ENCODE measurements around the gene PIGQ.

DNA sequence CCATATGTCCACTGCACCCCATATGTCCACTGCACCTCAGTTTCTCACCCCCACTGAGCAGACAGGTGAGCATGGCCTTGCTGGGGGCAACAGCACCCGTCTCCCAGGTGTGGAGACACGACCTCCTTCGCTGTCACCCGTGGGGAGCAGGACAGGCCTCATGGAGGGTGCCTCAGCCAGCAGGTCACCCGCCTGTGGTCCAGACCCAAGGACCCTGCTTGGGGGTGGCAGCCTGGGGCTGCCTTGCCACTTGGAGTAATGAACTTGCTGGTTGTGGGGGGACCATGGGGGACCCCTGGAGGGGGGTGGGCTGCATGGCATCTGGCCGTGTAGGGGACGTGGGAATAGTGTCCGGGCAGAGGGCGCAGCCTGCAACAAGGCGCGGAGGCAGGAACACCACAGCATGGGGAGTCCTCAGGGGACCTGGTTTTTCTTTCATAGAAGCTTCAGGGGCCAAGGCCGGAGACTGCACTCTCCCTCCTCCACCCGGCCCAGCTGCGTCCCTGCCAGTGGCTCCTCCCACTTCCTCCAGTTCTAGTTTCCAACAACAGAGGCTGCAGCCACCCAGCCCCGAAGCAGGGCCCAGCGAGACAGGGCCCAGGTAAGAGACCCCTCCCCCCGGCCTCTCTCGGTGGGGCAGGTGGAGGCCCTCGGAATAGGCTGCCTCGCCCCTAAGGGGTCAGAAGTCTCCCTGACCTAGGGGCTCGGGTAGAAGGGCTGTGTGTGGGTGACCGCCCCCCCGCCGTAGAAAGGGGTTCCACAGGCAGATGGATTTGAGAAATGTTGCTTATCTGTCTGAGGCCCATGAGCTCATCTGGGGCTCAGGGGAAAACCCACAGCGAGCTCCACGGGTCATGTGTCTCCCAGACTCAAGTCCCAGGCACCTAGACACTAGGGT is 3.0 kb upstream of the PIGQ start, which contains the start of gene NHLRC4:
- TF ChIP-seq, protein P1, sequence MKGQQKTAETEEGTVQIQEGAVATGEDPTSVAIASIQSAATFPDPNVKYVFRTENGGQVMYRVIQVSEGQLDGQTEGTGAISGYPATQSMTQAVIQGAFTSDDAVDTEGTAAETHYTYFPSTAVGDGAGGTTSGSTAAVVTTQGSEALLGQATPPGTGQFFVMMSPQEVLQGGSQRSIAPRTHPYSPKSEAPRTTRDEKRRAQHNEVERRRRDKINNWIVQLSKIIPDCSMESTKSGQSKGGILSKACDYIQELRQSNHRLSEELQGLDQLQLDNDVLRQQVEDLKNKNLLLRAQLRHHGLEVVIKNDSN (IDR thresholded peaks at IDR 0.05; ENCODE audit: borderline replicate concordance, low read depth): no peak
- TF ChIP-seq, protein P2, sequence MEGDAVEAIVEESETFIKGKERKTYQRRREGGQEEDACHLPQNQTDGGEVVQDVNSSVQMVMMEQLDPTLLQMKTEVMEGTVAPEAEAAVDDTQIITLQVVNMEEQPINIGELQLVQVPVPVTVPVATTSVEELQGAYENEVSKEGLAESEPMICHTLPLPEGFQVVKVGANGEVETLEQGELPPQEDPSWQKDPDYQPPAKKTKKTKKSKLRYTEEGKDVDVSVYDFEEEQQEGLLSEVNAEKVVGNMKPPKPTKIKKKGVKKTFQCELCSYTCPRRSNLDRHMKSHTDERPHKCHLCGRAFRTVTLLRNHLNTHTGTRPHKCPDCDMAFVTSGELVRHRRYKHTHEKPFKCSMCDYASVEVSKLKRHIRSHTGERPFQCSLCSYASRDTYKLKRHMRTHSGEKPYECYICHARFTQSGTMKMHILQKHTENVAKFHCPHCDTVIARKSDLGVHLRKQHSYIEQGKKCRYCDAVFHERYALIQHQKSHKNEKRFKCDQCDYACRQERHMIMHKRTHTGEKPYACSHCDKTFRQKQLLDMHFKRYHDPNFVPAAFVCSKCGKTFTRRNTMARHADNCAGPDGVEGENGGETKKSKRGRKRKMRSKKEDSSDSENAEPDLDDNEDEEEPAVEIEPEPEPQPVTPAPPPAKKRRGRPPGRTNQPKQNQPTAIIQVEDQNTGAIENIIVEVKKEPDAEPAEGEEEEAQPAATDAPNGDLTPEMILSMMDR (IDR thresholded peaks at IDR 0.05): no peak
- TF ChIP-seq SMC3 (IDR thresholded peaks at IDR 0.05; ENCODE audit: low read depth, low read length) (no peak), POLR2AphosphoS5 (IDR thresholded peaks at IDR 0.05; ENCODE audit: low read depth, low read length) (no peak), TAF1 (IDR thresholded peaks at IDR 0.05; ENCODE audit: borderline replicate concordance, low read depth, low read length) (no peak), IRF3 (IDR thresholded peaks at IDR 0.05; ENCODE audit: low read depth, low read length) (no peak), TEAD4 (IDR thresholded peaks at IDR 0.05; ENCODE audit: borderline replicate concordance, insufficient read depth) (no peak), RAD21 (IDR thresholded peaks at IDR 0.05; ENCODE audit: low read length) (no peak), EP300 (IDR thresholded peaks at IDR 0.05; ENCODE audit: borderline replicate concordance in 1 of 2, low read depth in 1 of 2, low read length in 1 of 2) (no peak)
- TF ChIP-seq, protein P3, sequence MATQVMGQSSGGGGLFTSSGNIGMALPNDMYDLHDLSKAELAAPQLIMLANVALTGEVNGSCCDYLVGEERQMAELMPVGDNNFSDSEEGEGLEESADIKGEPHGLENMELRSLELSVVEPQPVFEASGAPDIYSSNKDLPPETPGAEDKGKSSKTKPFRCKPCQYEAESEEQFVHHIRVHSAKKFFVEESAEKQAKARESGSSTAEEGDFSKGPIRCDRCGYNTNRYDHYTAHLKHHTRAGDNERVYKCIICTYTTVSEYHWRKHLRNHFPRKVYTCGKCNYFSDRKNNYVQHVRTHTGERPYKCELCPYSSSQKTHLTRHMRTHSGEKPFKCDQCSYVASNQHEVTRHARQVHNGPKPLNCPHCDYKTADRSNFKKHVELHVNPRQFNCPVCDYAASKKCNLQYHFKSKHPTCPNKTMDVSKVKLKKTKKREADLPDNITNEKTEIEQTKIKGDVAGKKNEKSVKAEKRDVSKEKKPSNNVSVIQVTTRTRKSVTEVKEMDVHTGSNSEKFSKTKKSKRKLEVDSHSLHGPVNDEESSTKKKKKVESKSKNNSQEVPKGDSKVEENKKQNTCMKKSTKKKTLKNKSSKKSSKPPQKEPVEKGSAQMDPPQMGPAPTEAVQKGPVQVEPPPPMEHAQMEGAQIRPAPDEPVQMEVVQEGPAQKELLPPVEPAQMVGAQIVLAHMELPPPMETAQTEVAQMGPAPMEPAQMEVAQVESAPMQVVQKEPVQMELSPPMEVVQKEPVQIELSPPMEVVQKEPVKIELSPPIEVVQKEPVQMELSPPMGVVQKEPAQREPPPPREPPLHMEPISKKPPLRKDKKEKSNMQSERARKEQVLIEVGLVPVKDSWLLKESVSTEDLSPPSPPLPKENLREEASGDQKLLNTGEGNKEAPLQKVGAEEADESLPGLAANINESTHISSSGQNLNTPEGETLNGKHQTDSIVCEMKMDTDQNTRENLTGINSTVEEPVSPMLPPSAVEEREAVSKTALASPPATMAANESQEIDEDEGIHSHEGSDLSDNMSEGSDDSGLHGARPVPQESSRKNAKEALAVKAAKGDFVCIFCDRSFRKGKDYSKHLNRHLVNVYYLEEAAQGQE (IDR thresholded peaks at IDR 0.05; ENCODE audit: low read depth, low read length): no peak
- TF ChIP-seq, protein P4, sequence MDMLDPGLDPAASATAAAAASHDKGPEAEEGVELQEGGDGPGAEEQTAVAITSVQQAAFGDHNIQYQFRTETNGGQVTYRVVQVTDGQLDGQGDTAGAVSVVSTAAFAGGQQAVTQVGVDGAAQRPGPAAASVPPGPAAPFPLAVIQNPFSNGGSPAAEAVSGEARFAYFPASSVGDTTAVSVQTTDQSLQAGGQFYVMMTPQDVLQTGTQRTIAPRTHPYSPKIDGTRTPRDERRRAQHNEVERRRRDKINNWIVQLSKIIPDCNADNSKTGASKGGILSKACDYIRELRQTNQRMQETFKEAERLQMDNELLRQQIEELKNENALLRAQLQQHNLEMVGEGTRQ (IDR thresholded peaks at IDR 0.05; ENCODE audit: borderline replicate concordance, low read depth, low read length): no peak
- TF ChIP-seq, protein P5, sequence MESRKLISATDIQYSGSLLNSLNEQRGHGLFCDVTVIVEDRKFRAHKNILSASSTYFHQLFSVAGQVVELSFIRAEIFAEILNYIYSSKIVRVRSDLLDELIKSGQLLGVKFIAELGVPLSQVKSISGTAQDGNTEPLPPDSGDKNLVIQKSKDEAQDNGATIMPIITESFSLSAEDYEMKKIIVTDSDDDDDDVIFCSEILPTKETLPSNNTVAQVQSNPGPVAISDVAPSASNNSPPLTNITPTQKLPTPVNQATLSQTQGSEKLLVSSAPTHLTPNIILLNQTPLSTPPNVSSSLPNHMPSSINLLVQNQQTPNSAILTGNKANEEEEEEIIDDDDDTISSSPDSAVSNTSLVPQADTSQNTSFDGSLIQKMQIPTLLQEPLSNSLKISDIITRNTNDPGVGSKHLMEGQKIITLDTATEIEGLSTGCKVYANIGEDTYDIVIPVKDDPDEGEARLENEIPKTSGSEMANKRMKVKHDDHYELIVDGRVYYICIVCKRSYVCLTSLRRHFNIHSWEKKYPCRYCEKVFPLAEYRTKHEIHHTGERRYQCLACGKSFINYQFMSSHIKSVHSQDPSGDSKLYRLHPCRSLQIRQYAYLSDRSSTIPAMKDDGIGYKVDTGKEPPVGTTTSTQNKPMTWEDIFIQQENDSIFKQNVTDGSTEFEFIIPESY (IDR thresholded peaks at IDR 0.05; ENCODE audit: borderline replicate concordance, low read depth): no peak
